GM12878 (cell line): ENCODE results near the gene MCCD1. TPM values are rescaled to one million over a fixed set of nuclear protein-coding genes. Genes with fewer than 3 reads are reported as not detected.

Source experiments
- ATAC-seq: fragments of 200-7000 bp; cut with Tn5 transposase; 3 replicates; pipeline ENCODE4 v1.9.1; 2020; ENCODE audit warnings: mild to moderate bottlenecking, moderate library complexity
- BruUV-seq: library from RNA; stranded (reverse); fragments of 400-500 nt; replicated peaks from 2 replicates; lab custom pipeline; 2021; lab: Mats Ljungman, UMichigan
- CTCF ChIA-PET: fragments of 300-600 bp; sonication (Branson Sonifier 250); formaldehyde crosslinking; extraction: SDS; loops from one replicate; lab custom pipeline; 2021; ENCODE audit warnings: inconsistent platforms; lab: Yijun Ruan, JAX
- POLR2A ChIA-PET: fragments of 350-600 bp; formaldehyde crosslinking; extraction: SDS; loops from one replicate; lab custom pipeline; 2021; ENCODE audit warnings: inconsistent platforms; lab: Charles Lee
- RAD21 ChIA-PET: fragments of 300-600 bp; sonication (Branson Sonifier 250); formaldehyde crosslinking; loops from one replicate; lab custom pipeline; 2023; ENCODE audit warnings: antibody characterized with exemption; ENCODE audit not compliant: unreplicated experiment; lab: Charles Lee
- SMC1A ChIA-PET: fragments of 300-600 bp; sonication (Branson Sonifier 250); formaldehyde crosslinking; loops from one replicate; lab custom pipeline; 2023; ENCODE audit not compliant: unreplicated experiment, uncharacterized antibody; lab: Charles Lee
- DNase-seq: peaks from one replicate; pipeline ENCODE4 v3.0.0-alpha.2; 2011; ENCODE audit warnings: low read depth, low spot score
- FAIRE-seq: peaks from 3 replicates; lab custom pipeline; 2011; peaks lifted over from hg19 to GRCh38; lab: Jason Lieb, UNC
- H2AFZ ChIP-seq: 2 replicates; pipeline ENCODE4 v1.6.0; 2011; ENCODE audit warnings: low read depth, low read length, control low read depth; ENCODE audit not compliant: control insufficient read depth
- H3K27ac ChIP-seq: 2 replicates; pipeline ENCODE4 v1.5.1; 2011; ENCODE audit warnings: control low read depth; ENCODE audit not compliant: control insufficient read depth, insufficient read depth
- H3K27me3 ChIP-seq, 2 experiments: replicated peaks in 1 of 2; 2 replicates each; pipeline versions ENCODE4 v1.6.0 to v1.6.1; 2011; ENCODE audit warnings: low read length in 1 of 2; ENCODE audit not compliant: control insufficient read depth in 2 of 2, insufficient read depth in 2 of 2
- H3K36me3 ChIP-seq, 2 experiments: 2 replicates each; pipeline ENCODE4 v1.5.1; 2011; ENCODE audit warnings: low read length in 1 of 2; ENCODE audit not compliant: control insufficient read depth in 2 of 2, insufficient read depth in 2 of 2
- H3K4me1 ChIP-seq: 2 replicates; pipeline ENCODE4 v1.6.1; 2011; ENCODE audit warnings: mild to moderate bottlenecking, low read length, moderate library complexity, mixed read lengths; ENCODE audit not compliant: control insufficient read depth, insufficient read depth
- H3K4me2 ChIP-seq: 2 replicates; pipeline ENCODE4 v1.6.0; 2011; ENCODE audit warnings: control low read depth; ENCODE audit not compliant: control insufficient read depth, insufficient read depth
- H3K4me3 ChIP-seq: fragments of 200-600 bp; sonication (generic); 2 replicates; pipeline ENCODE4 v1.5.1; 2016
- H3K79me2 ChIP-seq: 2 replicates; pipeline ENCODE4 v1.6.0; 2011; ENCODE audit warnings: low read length; ENCODE audit not compliant: control insufficient read depth, insufficient read depth
- H3K9ac ChIP-seq: 2 replicates; pipeline ENCODE4 v1.8.0; 2011; ENCODE audit warnings: low read length, control low read depth, mixed read lengths; ENCODE audit not compliant: control insufficient read depth, insufficient read depth
- H3K9me3 ChIP-seq: replicated peaks from 3 replicates; pipeline ENCODE4 v1.5.1; 2011; ENCODE audit warnings: mild to moderate bottlenecking, low read length; ENCODE audit not compliant: control insufficient read depth, insufficient read depth
- H4K20me1 ChIP-seq: 2 replicates; pipeline ENCODE4 v1.6.0; 2011; ENCODE audit not compliant: control insufficient read depth, insufficient read depth
- CHD1 ChIP-seq: IDR thresholded peaks from 2 replicates; pipeline ENCODE4 v1.6.1; 2012; ENCODE audit warnings: low read depth, low read length, improper control_type of control experiment
- EP300 ChIP-seq, 2 experiments: fragments of 150-350 bp in 1 of 2; IDR thresholded peaks; 2 replicates each; pipeline ENCODE4 v1.6.1; 2011 to 2012; ENCODE audit warnings: low read depth in 2 of 2, low read length in 2 of 2, borderline replicate concordance in 1 of 2, improper control_type of control experiment in 1 of 2, inconsistent platforms in 1 of 2; ENCODE audit not compliant: control insufficient read depth in 1 of 2
- NR2C2 ChIP-seq: IDR thresholded peaks from 2 replicates; pipeline ENCODE4 v1.6.1; 2011; ENCODE audit warnings: borderline replicate concordance, low read depth; ENCODE audit not compliant: control insufficient read depth, insufficient read length
- PBX3 ChIP-seq: IDR thresholded peaks from 2 replicates; pipeline ENCODE4 v1.6.1; 2011; ENCODE audit warnings: mild to moderate bottlenecking, low read depth, low read length, moderate library complexity; ENCODE audit not compliant: insufficient replicate concordance
- RBBP5 ChIP-seq: fragments of 200-600 bp; sonication (generic); conservative IDR thresholded peaks from 2 replicates; pipeline ENCODE4 v1.6.1; 2016
- SIX5 ChIP-seq: IDR thresholded peaks from 2 replicates; pipeline ENCODE4 v1.6.1; 2011; ENCODE audit warnings: mild to moderate bottlenecking, low read depth, low read length, moderate library complexity; ENCODE audit not compliant: severe bottlenecking
- WGBS: methylation state at CpG from one replicate; pipeline ENCODE4 v1.1.6; 2016; ENCODE audit warnings: low lambda C conversion rate; ENCODE audit not compliant: insufficient replicate concordance, insufficient coverage; ENCODE audit errors: missing lambda C conversion rate; 5-methylcytosine and 5-hydroxymethylcytosine counted together
- in situ Hi-C: fragments of 300-500 bp; cut with MboI; formaldehyde crosslinking; loops from 9 replicates; pipeline ENCODE4 v1.14.3; 2018; ENCODE audit warnings: mixed read lengths
- intact Hi-C: fragments of 100-400 bp; cut with micrococcal nuclease; formaldehyde crosslinking; loops from one replicate; pipeline ENCODE4 v1.14.2; 2022; ENCODE audit not compliant: unreplicated experiment
- polyA plus RNA-seq, 11 experiments: library from polyadenylated mRNA; depleted of rRNA in 4 of 11; unstranded in 6 of 11; stranded (reverse) in 5 of 11; fragments of >200 nt; fragmentation: Nextera tagmentation in 4 of 11; fragmentation: Illumina TruSeq in 1 of 11; extraction: Ambion mirVana in 4 of 11; extraction: Trizol in 1 of 11; gene quantifications; 1 replicate in 1 of 11; 2 replicates in 10 of 11; pipeline versions ENCODE4 v1.2.1 to v1.2.3, GENCODE V29; 2011 to 2016; ENCODE audit warnings: inconsistent platforms in 2 of 11, missing spikeins in 2 of 11, low read depth in 1 of 11
- total RNA-seq, 4 experiments: library from RNA; depleted of rRNA in 3 of 4; stranded (reverse); fragments of >200 nt in 3 of 4; fragmentation: Illumina TruSeq in 1 of 4; extraction: Trizol in 1 of 4; gene quantifications; 2 replicates each; pipeline versions ENCODE4 v1.2.1 to v1.2.3, GENCODE V29; 2013 to 2021

MCCD1 gene
- total and polyA plus RNA-seq, 10 of the 15 experiments (the other 5 are each of a cell fraction or from before 2014, with no cell fraction given) = not detected

DNA sequence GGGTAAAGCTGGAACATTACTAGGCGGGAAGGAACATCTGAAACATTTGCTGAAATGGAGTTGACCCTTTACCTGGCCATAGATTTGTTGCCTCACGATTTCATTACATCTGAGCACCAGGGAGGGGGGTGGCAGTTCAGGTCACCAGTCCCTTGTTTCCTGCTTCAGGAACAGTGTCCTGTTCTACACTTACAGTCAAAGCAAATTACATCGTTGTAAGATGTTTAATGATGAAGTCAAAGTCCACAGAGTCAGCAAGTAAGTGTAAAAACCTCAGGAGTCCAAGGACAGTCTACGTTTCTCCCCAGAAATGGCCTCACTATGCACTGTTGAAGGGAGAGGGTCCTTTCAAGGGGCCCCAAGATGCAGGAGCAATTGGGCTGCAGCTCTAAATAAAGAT lies 39.7 kb upstream of the MCCD1 start:
- H3K4me1 ChIP-seq = peaks cover 4% of the 10 kb centered on the region; the same call in 1 of the 2 replicates
- no peak for DNase-seq
- in situ Hi-C loops = no loop called here
- ChIA-PET CTCF (interaction anchor here (1.4 to 1.6 kb wide), 2 partner anchors 27 to 91 kb away, joined by 3 to 6 read pairs; no protein-coding TSS in a partner anchor), SMC1A (interaction anchor here (1.6 kb wide), 1 partner anchor 104 kb away, joined by 4 read pairs; the partner anchor contains the start of gene NCR3), POLR2A (no interaction called here), RAD21 (no interaction called here)
- H3K9me3 ChIP-seq = no peaks in the 10 kb centered on the region; the same call in 2 of the 3 replicates
- H3K4me3 ChIP-seq = no peak overlapping the region
- H4K20me1 ChIP-seq = no peaks in the 10 kb centered on the region
- no TSS peak for BruUV-seq
- H3K36me3 ChIP-seq = no peaks in the 10 kb centered on the region; a peak in 1 of 4 replicates
- ATAC-seq = no peak
- intact Hi-C loops = no loop called here
- H3K27ac ChIP-seq = no peak overlapping the region
- WGBS = 86% methylated on average over 2 of the region's 4 CpGs
- peaks cover 13% of the 10 kb centered on the region for H3K79me2 ChIP-seq
- no peak overlapping the region for H2AFZ ChIP-seq
- TF ChIP-seq PBX3 (no peak), CHD1 (no peak), EP300 (IDR thresholded peaks at IDR 0.05; ENCODE audit: borderline replicate concordance in 1 of 2, control insufficient read depth in 1 of 2, low read depth in 2 of 2, low read length in 2 of 2) (no peak), NR2C2 (no peak), SIX5 (no peak), RBBP5 (no peak)
- H3K4me2 ChIP-seq = no peak overlapping the region
- FAIRE-seq = no peak
- no peaks in the 10 kb centered on the region for H3K27me3 ChIP-seq
- no peak overlapping the region for H3K9ac ChIP-seq
